IMR-90 (cell line): ENCODE measurements around the gene CHRD. TPM values are rescaled to one million over a fixed set of nuclear protein-coding genes. Genes with fewer than 3 reads are reported as not detected.

ENCODE experiments used
- ATAC-seq: fragments of 200-7000 bp; cut with Tn5 transposase; 2 replicates; pipeline ENCODE4 v1.9.1; 2020; ENCODE audit warnings: low read depth, mild to moderate bottlenecking, moderate library complexity
- BruUV-seq: library from RNA; stranded (reverse); fragments of 400-500 nt; replicated peaks from 2 replicates; lab custom pipeline; 2021; lab: Mats Ljungman, UMichigan
- CTCF ChIA-PET: fragments of 300-600 bp; formaldehyde crosslinking; extraction: SDS; loops from one replicate; lab custom pipeline; 2021; ENCODE audit warnings: antibody characterized with exemption; lab: Yijun Ruan, JAX
- POLR2A ChIA-PET: fragments of 300-600 bp; sonication (Branson Sonifier 250); formaldehyde crosslinking; loops from one replicate; lab custom pipeline; 2022; ENCODE audit warnings: antibody characterized with exemption; ENCODE audit not compliant: unreplicated experiment; lab: Charles Lee
- DNase-seq: peaks from one replicate; pipeline ENCODE4 v3.0.0; 2013
- H2AFZ ChIP-seq: replicated peaks from 2 replicates; pipeline ENCODE3; 2013; ENCODE audit warnings: low read length, mild to moderate bottlenecking; ENCODE audit not compliant: poor library complexity
- H2AK5ac ChIP-seq: 2 replicates; pipeline ENCODE4 v1.6.1; 2013; ENCODE audit warnings: low read depth, low read length, inconsistent platforms
- H2AK9ac ChIP-seq: replicated peaks from 2 replicates; pipeline ENCODE3; 2013; ENCODE audit warnings: mild to moderate bottlenecking, low read depth, low read length, moderate library complexity; ENCODE audit not compliant: poor library complexity
- H2BK120ac ChIP-seq: 2 replicates; pipeline ENCODE4 v1.6.1; 2013; ENCODE audit warnings: low read depth, low read length, inconsistent platforms
- H2BK15ac ChIP-seq: 3 replicates; pipeline ENCODE4 v1.6.1; 2013; ENCODE audit warnings: low read depth, low read length, inconsistent platforms
- H2BK20ac ChIP-seq: 2 replicates; pipeline ENCODE4 v1.6.1; 2013; ENCODE audit warnings: low read depth, mild to moderate bottlenecking, inconsistent platforms, low read length, moderate library complexity
- H2BK5ac ChIP-seq: 2 replicates; pipeline ENCODE4 v1.6.1; 2013; ENCODE audit warnings: mild to moderate bottlenecking, low read depth, low read length, inconsistent platforms; ENCODE audit not compliant: poor library complexity, severe bottlenecking
- H3K14ac ChIP-seq: replicated peaks from 2 replicates; pipeline ENCODE4 v1.6.1; 2013; ENCODE audit warnings: low read depth, low read length, inconsistent platforms
- H3K18ac ChIP-seq: 2 replicates; pipeline ENCODE4 v1.6.1; 2013; ENCODE audit warnings: low read depth, low read length, control low read depth
- H3K23ac ChIP-seq: 2 replicates; pipeline ENCODE4 v1.6.1; 2013; ENCODE audit warnings: low read depth, low read length, inconsistent platforms
- H3K27ac ChIP-seq: 2 replicates; pipeline ENCODE4 v1.5.1; 2013; ENCODE audit warnings: mild to moderate bottlenecking, control low read depth, low read length; ENCODE audit not compliant: insufficient read depth
- H3K27me3 ChIP-seq: 2 replicates; pipeline ENCODE4 v1.6.1; 2013; ENCODE audit warnings: low read length; ENCODE audit not compliant: control insufficient read depth, insufficient read depth
- H3K36me3 ChIP-seq: 2 replicates; pipeline ENCODE4 v1.6.1; 2013; ENCODE audit warnings: low read length, mixed read lengths; ENCODE audit not compliant: control insufficient read depth, insufficient read depth
- H3K4ac ChIP-seq: 2 replicates; pipeline ENCODE4 v1.6.1; 2013; ENCODE audit warnings: low read depth, low read length, inconsistent platforms
- H3K4me1 ChIP-seq: 2 replicates; pipeline ENCODE4 v1.6.1; 2013; ENCODE audit warnings: low read length, mixed read lengths; ENCODE audit not compliant: control insufficient read depth, insufficient read depth
- H3K4me2 ChIP-seq: 2 replicates; pipeline ENCODE4 v1.6.1; 2013; ENCODE audit warnings: low read depth, mild to moderate bottlenecking, control low read depth, low read length, moderate library complexity
- H3K4me3 ChIP-seq: 2 replicates; pipeline ENCODE4 v1.5.1; 2013; ENCODE audit warnings: low read depth, mild to moderate bottlenecking, control low read depth, low read length, moderate library complexity; ENCODE audit not compliant: insufficient read depth
- H3K56ac ChIP-seq: 2 replicates; pipeline ENCODE4 v1.6.1; 2013; ENCODE audit warnings: low read length, inconsistent platforms; ENCODE audit not compliant: insufficient read depth; ENCODE audit errors: extremely low read depth
- H3K79me1 ChIP-seq, 2 experiments: 2 replicates each; pipeline ENCODE4 v1.6.1; 2013; ENCODE audit warnings: low read length in 2 of 2, inconsistent platforms in 1 of 2, low read depth in 1 of 2
- H3K9ac ChIP-seq: 2 replicates; pipeline ENCODE4 v1.6.1; 2013; ENCODE audit warnings: low read depth, low read length, control low read depth
- H3K9me1 ChIP-seq: 2 replicates; pipeline ENCODE4 v1.6.1; 2013; ENCODE audit warnings: low read length, inconsistent platforms; ENCODE audit not compliant: insufficient read depth
- H3K9me3 ChIP-seq: 2 replicates; pipeline ENCODE4 v1.6.1; 2013; ENCODE audit warnings: low read length; ENCODE audit not compliant: control insufficient read depth, insufficient read depth
- H4K20me1 ChIP-seq: 2 replicates; pipeline ENCODE4 v1.6.1; 2013; ENCODE audit warnings: low read length, inconsistent platforms; ENCODE audit not compliant: insufficient read depth
- H4K5ac ChIP-seq: 2 replicates; pipeline ENCODE4 v1.6.1; 2013; ENCODE audit warnings: mild to moderate bottlenecking, low read depth, low read length, control low read depth
- H4K8ac ChIP-seq, 2 experiments: 2 replicates each; pipeline ENCODE4 v1.6.1; 2013; ENCODE audit warnings: low read depth in 2 of 2, low read length in 2 of 2, control low read depth in 1 of 2, inconsistent platforms in 1 of 2
- H4K91ac ChIP-seq: 2 replicates; pipeline ENCODE4 v1.6.1; 2013; ENCODE audit warnings: low read depth, low read length, inconsistent platforms; ENCODE audit not compliant: insufficient read depth
- BHLHE40 ChIP-seq: fragments of 150-350 bp; IDR thresholded peaks from 2 replicates; pipeline ENCODE4 v1.6.1; 2016; ENCODE audit warnings: mild to moderate bottlenecking, low read depth, low read length
- CEBPB ChIP-seq: IDR thresholded peaks from 2 replicates; pipeline ENCODE4 v1.6.1; 2012; ENCODE audit warnings: low read depth, low read length, improper control_type of control experiment
- ELK1 ChIP-seq: fragments of 150-350 bp; IDR thresholded peaks from 2 replicates; pipeline ENCODE4 v1.6.1; 2016; ENCODE audit warnings: low read depth, mild to moderate bottlenecking, low read length, moderate library complexity, borderline replicate concordance
- MAFK ChIP-seq: IDR thresholded peaks from 2 replicates; pipeline ENCODE4 v1.6.1; 2012; ENCODE audit warnings: low read depth, low read length, improper control_type of control experiment
- MAZ ChIP-seq: IDR thresholded peaks from 2 replicates; pipeline ENCODE4 v1.6.1; 2012; ENCODE audit warnings: low read depth, mild to moderate bottlenecking, low read length, improper control_type of control experiment, moderate library complexity, borderline replicate concordance
- POLR2A ChIP-seq: IDR thresholded peaks from 2 replicates; pipeline ENCODE4 v1.6.1; 2012; ENCODE audit warnings: mild to moderate bottlenecking, low read depth, low read length
- RAD21 ChIP-seq: IDR thresholded peaks from 2 replicates; pipeline ENCODE4 v1.6.1; 2012; ENCODE audit warnings: low read length, improper control_type of control experiment
- WGBS, 2 experiments: methylation state at CpG; one replicate each; pipeline versions ENCODE4 v1.1.5 to v1.1.7; 2013; ENCODE audit warnings: missing lambda C conversion rate in 2 of 2; ENCODE audit not compliant: insufficient read length in 1 of 2; ENCODE audit errors: extremely low coverage in 2 of 2; 5-methylcytosine and 5-hydroxymethylcytosine counted together
- dilution Hi-C: fragments of 300-500 bp; cut with HindIII; formaldehyde crosslinking; loops from one replicate; pipeline ENCODE4 v1.14.3; 2018; ENCODE audit warnings: low sequenced_read_pairs; ENCODE audit not compliant: unreplicated experiment
- in situ Hi-C: fragments of 300-500 bp; cut with MboI; formaldehyde crosslinking; loops from 3 replicates; pipeline ENCODE4 v1.14.3; 2019; ENCODE audit warnings: low sequenced_read_pairs, inconsistent platforms, mixed read lengths
- intact Hi-C: fragments of 100-400 bp; cut with micrococcal nuclease; formaldehyde crosslinking; loops from 2 replicates; pipeline ENCODE4 v1.10.0; 2022
- polyA plus RNA-seq, 3 experiments: library from polyadenylated mRNA; depleted of rRNA; stranded (reverse); fragments of >200 nt; gene quantifications; 2 replicates each; pipeline ENCODE4 v1.2.3, GENCODE V29; 2012; ENCODE audit warnings: low replicate concordance in 1 of 3
- total RNA-seq: library from RNA; depleted of rRNA; stranded (reverse); fragments of >200 nt; gene quantifications from 2 replicates; pipeline ENCODE4 v1.2.3, GENCODE V29; 2012

CHRD gene
- total and polyA plus RNA-seq, 2 of the 4 experiments (the other 2 are of a cell fraction) = under 0.01 to 0.09 TPM

GRCh38 chr3:184380185-184380626 lies 352 bp downstream of the CHRD start:
- Histone ChIP-seq H2AFZ (peak overlapping the region; percentile 56), H4K20me1 (no peaks in the 10 kb centered on the region), H2BK20ac (no peak overlapping the region), H3K4ac (no peak overlapping the region), H4K5ac (no peak overlapping the region), H3K4me3 (peak overlapping the region; percentile 38; the same call in 1 of the 2 replicates), H4K91ac (no peak overlapping the region), H3K9me1 (no peaks in the 10 kb centered on the region), H3K27ac (no peak overlapping the region), H2AK9ac (no peak overlapping the region), H4K8ac (no peak overlapping the region), H3K27me3 (peaks cover 83% of the 10 kb centered on the region), H3K79me1 (no peaks in the 10 kb centered on the region), H3K56ac (no peak overlapping the region), H3K4me1 (peaks cover 2% of the 10 kb centered on the region; the same call in 1 of the 2 replicates), H2BK15ac (no peak overlapping the region), H3K36me3 (no peaks in the 10 kb centered on the region), H3K4me2 (no peak overlapping the region), H3K18ac (no peak overlapping the region), H2BK5ac (no peak overlapping the region), H3K23ac (no peak overlapping the region), H2BK120ac (no peak overlapping the region), H2AK5ac (no peak overlapping the region), H3K9ac (no peak overlapping the region), H3K14ac (no peak overlapping the region), H3K9me3 (no peaks in the 10 kb centered on the region)
- dilution Hi-C loops = no loop called here
- ChIA-PET POLR2A (no interaction called here), CTCF (interaction anchor here (1.4 kb wide), 1 partner anchor 8 kb away, joined by 5 read pairs; no protein-coding TSS in a partner anchor)
- intact Hi-C loops = no loop called here
- in situ Hi-C loops = no loop called here
- DNase-seq = no peak
- ATAC-seq = peak; percentile 90
- no peak for TF ChIP-seq POLR2A
- TF ChIP-seq RAD21 = no peak
- TF ChIP-seq MAZ = peak; percentile 98
- no peak for TF ChIP-seq BHLHE40
- no peak for TF ChIP-seq ELK1
- TF ChIP-seq CEBPB = no peak
- no peak for TF ChIP-seq MAFK
- WGBS, 2 experiments = 0% methylated on average over 21 of the region's 62 CpGs; no CpG with 5 or more reads in 1 of the 2 experiments
- BruUV-seq = no TSS peak
